MCF 10A (cell line): ENCODE measurements around the gene RAC3. TPM values are rescaled to one million over a fixed set of nuclear protein-coding genes. Genes with fewer than 3 reads are reported as not detected.
A peak's percentile ranks its signal among the peaks of the same experiment; 100 is the strongest.

ENCODE experiments used
- BruUV-seq: library from RNA; stranded (reverse); fragments of 400-500 nt; replicated peaks from 2 replicates; lab custom pipeline; 2021; lab: Mats Ljungman, UMichigan
- CTCF ChIA-PET: fragments of 300-600 bp; sonication (Branson Sonifier 250); formaldehyde crosslinking; extraction: SDS; loops from one replicate; lab custom pipeline; 2021; ENCODE audit warnings: antibody characterized with exemption, inconsistent platforms; lab: Yijun Ruan, JAX
- POLR2A ChIA-PET: fragments of 300-600, 350-650 bp; sonication (Branson Sonifier 250); formaldehyde crosslinking; extraction: SDS; loops from one replicate; lab custom pipeline; 2020; ENCODE audit warnings: antibody characterized with exemption, inconsistent platforms; lab: Yijun Ruan, JAX
- DNase-seq: peaks from one replicate; pipeline ENCODE4 v3.0.0-alpha.2; 2018; ENCODE audit not compliant: unreplicated experiment
- H3K27ac Mint-ChIP-seq: one replicate; pipeline ENCODE4 v1.8.0; 2022; ENCODE audit warnings: mild to moderate bottlenecking, low read depth, mixed read lengths; ENCODE audit not compliant: unreplicated experiment
- H3K27me3 Mint-ChIP-seq: one replicate; pipeline ENCODE4 v1.8.0; 2022; ENCODE audit warnings: mixed read lengths; ENCODE audit not compliant: insufficient read depth, unreplicated experiment
- H3K36me3 Mint-ChIP-seq: one replicate; pipeline ENCODE4 v1.8.0; 2022; ENCODE audit warnings: mild to moderate bottlenecking, moderate library complexity, mixed read lengths; ENCODE audit not compliant: insufficient read depth, unreplicated experiment
- H3K4me1 Mint-ChIP-seq: one replicate; pipeline ENCODE4 v1.8.0; 2022; ENCODE audit warnings: mixed read lengths; ENCODE audit not compliant: insufficient read depth, unreplicated experiment
- H3K4me3 Mint-ChIP-seq: one replicate; pipeline ENCODE4 v1.8.0; 2022; ENCODE audit warnings: mild to moderate bottlenecking, moderate library complexity, mixed read lengths; ENCODE audit not compliant: unreplicated experiment
- H3K9me3 Mint-ChIP-seq: one replicate; pipeline ENCODE4 v1.8.0; 2022; ENCODE audit warnings: mixed read lengths; ENCODE audit not compliant: unreplicated experiment
- intact Hi-C: fragments of 100-400 bp; cut with micrococcal nuclease; formaldehyde crosslinking; loops from 2 replicates; pipeline ENCODE4 v1.14.1; 2022
- total RNA-seq: library from RNA; stranded (reverse); gene quantifications from 2 replicates; pipeline ENCODE4 v1.2.3, GENCODE V29; 2022
- TF ChIP-seq, protein P1 (sequence below): fragments of 200-600 bp; IDR thresholded peaks from one replicate; pipeline ENCODE4 v1.8.0; 2022; ENCODE audit warnings: antibody characterized with exemption, mild to moderate bottlenecking; ENCODE audit not compliant: unreplicated experiment

RAC3 gene
- total RNA-seq, 1 experiment from 2014 or later = 9.7 TPM

DNA sequence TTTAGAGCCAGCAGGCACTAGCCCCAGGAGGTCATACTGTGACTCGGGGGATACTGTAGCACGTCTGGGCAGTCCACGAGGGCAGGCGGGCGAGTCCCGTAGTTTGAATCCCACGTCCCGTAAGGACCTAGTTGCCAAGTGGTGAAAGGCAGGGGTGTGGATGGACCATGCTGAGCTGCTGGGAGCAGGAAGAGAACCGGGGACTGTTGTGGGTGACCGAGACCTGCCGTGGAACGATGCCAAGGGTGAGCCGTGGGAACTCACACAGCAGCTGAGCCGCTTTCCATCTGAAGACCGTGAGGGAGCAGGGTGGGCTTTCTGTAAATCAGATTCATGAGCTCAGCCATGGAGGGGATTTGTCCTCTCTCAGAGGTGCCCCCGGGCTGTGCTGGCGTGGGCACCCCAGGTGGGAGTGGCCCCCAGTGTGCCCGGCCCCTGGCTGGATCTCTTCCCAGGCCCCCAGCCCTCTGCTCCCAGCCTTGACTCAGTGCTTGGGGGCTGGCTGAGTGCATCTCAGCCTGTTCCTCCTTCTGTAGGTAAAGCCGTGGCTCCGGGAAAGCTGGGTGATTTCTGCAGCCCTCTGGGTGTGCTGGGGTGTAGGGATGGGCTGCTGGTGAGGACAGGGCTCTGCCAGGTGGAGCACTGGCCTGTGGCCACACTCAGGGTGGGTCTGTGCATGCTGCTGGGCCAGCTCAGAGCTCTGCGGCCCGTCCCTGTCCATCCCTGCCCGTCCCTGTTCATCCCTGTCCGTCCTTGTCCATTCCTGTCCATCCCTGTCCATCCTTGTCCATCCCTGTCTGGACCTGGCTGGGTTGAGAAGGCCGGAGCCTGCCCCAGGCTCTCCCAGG, 40.4 kb upstream of the RAC3 start:
- no peaks in the 10 kb centered on the region for H3K9me3 Mint-ChIP-seq
- CTCF ChIA-PET = interaction anchor here (0.6 to 2.0 kb wide), 7 partner anchors 11 to 72 kb away, joined by 3 to 15 read pairs (median 5); partner anchors contain the start of gene NOTUM
- BruUV-seq = no TSS peak
- peaks cover 13% of the 10 kb centered on the region for H3K4me1 Mint-ChIP-seq
- H3K4me3 Mint-ChIP-seq = peak overlapping the region; percentile 56
- POLR2A ChIA-PET = interaction anchor here (0.6 to 2.7 kb wide), 18 partner anchors 10 to 465 kb away, joined by 3 to 55 read pairs (median 4); partner anchors contain the start of genes CENPX, LRRC45 and MAFG
- TF ChIP-seq, protein P1, sequence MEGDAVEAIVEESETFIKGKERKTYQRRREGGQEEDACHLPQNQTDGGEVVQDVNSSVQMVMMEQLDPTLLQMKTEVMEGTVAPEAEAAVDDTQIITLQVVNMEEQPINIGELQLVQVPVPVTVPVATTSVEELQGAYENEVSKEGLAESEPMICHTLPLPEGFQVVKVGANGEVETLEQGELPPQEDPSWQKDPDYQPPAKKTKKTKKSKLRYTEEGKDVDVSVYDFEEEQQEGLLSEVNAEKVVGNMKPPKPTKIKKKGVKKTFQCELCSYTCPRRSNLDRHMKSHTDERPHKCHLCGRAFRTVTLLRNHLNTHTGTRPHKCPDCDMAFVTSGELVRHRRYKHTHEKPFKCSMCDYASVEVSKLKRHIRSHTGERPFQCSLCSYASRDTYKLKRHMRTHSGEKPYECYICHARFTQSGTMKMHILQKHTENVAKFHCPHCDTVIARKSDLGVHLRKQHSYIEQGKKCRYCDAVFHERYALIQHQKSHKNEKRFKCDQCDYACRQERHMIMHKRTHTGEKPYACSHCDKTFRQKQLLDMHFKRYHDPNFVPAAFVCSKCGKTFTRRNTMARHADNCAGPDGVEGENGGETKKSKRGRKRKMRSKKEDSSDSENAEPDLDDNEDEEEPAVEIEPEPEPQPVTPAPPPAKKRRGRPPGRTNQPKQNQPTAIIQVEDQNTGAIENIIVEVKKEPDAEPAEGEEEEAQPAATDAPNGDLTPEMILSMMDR = no peak
- no peaks in the 10 kb centered on the region for H3K27me3 Mint-ChIP-seq
- H3K27ac Mint-ChIP-seq = peak overlapping the region; percentile 31
- DNase-seq = no peak
- H3K36me3 Mint-ChIP-seq = peaks cover 20% of the 10 kb centered on the region
- intact Hi-C loops = loop anchor here (1.0 kb wide), 1 partner anchor 32 kb away; the partner anchor contains the start of gene LRRC45

DNA sequence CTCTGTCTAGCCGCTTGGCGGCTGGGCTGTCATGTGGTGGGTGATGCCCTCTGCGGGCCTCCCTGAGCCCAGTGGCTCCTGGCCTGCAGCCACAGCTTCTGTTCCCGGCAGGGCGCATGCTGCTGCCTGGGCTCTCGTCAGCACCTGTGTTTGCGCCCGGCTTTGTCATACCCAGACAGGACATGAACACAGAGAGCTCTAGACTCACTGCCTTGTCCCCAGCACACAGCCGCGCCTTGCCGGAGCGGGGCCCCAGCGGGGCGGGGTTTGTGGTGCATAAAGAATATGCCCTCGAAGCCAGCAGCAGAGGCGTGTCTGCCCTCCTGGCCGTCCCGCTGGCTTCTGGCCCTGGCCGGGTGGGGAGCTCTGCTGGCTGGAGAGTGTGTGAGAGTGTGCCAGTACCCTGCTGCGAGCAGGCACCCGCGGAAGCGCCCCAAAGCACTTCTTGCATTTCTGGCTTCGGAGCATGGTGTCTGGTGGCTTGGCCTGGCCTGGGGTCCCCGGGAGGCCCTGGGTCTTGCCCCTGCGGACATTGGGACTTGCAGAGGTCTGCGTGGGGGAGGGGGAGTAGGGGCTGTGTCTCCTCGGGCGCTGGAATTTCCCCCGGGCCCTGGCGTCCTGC, 39.7 kb upstream of the RAC3 start:
- TF ChIP-seq, protein P1 = no peak
- Mint-ChIP-seq H3K36me3 (peaks cover 13% of the 10 kb centered on the region), H3K4me3 (peak overlapping the region; percentile 56), H3K27ac (peak overlapping the region; percentile 31), H3K27me3 (no peaks in the 10 kb centered on the region), H3K4me1 (peaks cover 13% of the 10 kb centered on the region), H3K9me3 (no peaks in the 10 kb centered on the region)
- peak; percentile 92 for DNase-seq
- BruUV-seq = no TSS peak
- POLR2A ChIA-PET = interaction anchor here (0.6 to 2.7 kb wide), 15 partner anchors 11 to 466 kb away, joined by 3 to 55 read pairs (median 5); partner anchors contain the start of genes CENPX, LRRC45 and MAFG
- intact Hi-C loops = loop anchor here (1.0 kb wide), 1 partner anchor 32 kb away; the partner anchor contains the start of gene LRRC45
- CTCF ChIA-PET = interaction anchor here (0.6 to 2.0 kb wide), 8 partner anchors 9 to 71 kb away, joined by 3 to 15 read pairs (median 5); partner anchors contain the start of gene NOTUM

DNA sequence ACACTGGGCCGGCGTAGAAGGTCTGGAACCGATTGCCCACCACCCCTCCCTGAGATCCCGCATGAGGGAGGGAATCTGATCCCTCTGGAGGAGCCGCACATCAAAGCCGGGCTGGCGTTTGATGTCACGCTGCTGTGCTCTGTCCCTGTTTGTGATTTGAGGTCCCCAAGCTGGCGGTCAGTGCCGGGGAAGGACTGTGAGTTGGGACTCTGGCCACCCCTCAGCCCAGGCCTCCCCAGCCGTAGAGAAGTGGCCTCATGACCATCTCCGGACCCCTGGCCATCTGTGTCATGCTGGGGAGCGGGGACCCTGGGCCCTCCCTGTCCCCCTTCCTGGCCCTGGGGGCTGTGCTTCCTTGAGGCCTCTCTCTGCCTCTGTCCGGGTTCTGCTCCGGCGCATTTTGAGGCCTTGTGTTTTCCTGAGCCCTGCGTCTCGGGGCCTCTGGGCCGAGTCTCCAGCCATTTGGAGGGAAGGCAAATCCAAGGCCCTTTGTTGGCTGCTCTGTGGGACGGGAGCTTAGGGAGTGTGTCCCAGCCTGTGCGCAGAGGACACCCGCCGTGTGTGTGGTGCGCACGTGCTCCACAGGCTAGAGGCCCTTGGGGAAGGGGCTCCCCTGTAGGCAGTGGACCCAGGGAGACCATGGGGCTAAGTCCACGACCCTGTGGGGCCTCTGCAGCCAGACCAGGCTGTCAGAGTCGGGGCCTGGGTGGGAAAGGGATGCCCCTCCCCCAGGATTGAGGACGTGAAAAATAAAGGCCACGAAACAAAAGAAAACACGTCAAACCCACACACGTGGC, 39.0 kb upstream of the RAC3 start:
- ChIA-PET CTCF (interaction anchor here (0.8 to 2.0 kb wide), 3 partner anchors 10 to 33 kb away, joined by 3 to 15 read pairs (median 5); partner anchors contain the start of gene NOTUM), POLR2A (interaction anchor here (0.6 to 2.7 kb wide), 11 partner anchors 11 to 76 kb away, joined by 3 to 55 read pairs (median 10); partner anchors contain the start of genes CENPX, LRRC45 and MAFG)
- Mint-ChIP-seq H3K36me3 (peaks cover 18% of the 10 kb centered on the region), H3K4me1 (peaks cover 13% of the 10 kb centered on the region), H3K27me3 (no peaks in the 10 kb centered on the region), H3K4me3 (peak overlapping the region; percentile 56), H3K27ac (peak overlapping the region; percentile 31), H3K9me3 (no peaks in the 10 kb centered on the region)
- DNase-seq = no peak
- intact Hi-C loops = no loop called here
- TF ChIP-seq, protein P1 = no peak
- no TSS peak for BruUV-seq
